Stomach (tissue), 4 donors: ENCODE results near the gene CCNJL.

Source experiments
- CTCF ChIP-seq, 7 experiments: fragments of 450-650 bp in 4 of 7; fragments of 200-600 bp in 3 of 7; sonication (generic) in 3 of 7; IDR thresholded peaks; one replicate each; pipeline ENCODE4 v1.5.1; 2016 to 2019; ENCODE audit warnings: antibody characterized with exemption in 7 of 7, control low read depth in 2 of 7, mild to moderate bottlenecking in 1 of 7
- POLR2AphosphoS5 ChIP-seq, 3 donors: sonication (generic); formaldehyde crosslinking; IDR thresholded peaks; one replicate each; pipeline ENCODE4 v1.6.1; 2016; ENCODE audit warnings: antibody characterized with exemption in 3 of 3

- TF ChIP-seq POLR2AphosphoS5 (IDR thresholded peaks at IDR 0.05) (peak in 2 of 3 donors; percentile 55 to 93), CTCF (IDR thresholded peaks at IDR 0.05) (no peak)
Observed at GRCh38 chr5:160260881-160261815, 51.2 kb downstream of the CCNJL start.
